GM12878 (cell line): ENCODE measurements around the gene RBL2. TPM values are rescaled to one million over a fixed set of nuclear protein-coding genes. Genes with fewer than 3 reads are reported as not detected.

Experiments used
- E2F4 ChIP-seq: IDR thresholded peaks from 2 replicates; pipeline ENCODE4 v1.6.1; 2012; ENCODE audit warnings: low read depth, low read length, improper control_type of control experiment
- POLR2AphosphoS5 ChIP-seq: IDR thresholded peaks from 2 replicates; pipeline ENCODE4 v1.6.1; 2011; ENCODE audit warnings: mild to moderate bottlenecking, low read length, inconsistent platforms
- WRNIP1 ChIP-seq: IDR thresholded peaks from 2 replicates; pipeline ENCODE4 v1.6.1; 2011; ENCODE audit warnings: low read depth, low read length, improper control_type of control experiment, borderline replicate concordance
- polyA plus RNA-seq, 11 experiments: library from polyadenylated mRNA; depleted of rRNA in 4 of 11; unstranded in 6 of 11; stranded (reverse) in 5 of 11; fragments of >200 nt; fragmentation: Nextera tagmentation in 4 of 11; fragmentation: Illumina TruSeq in 1 of 11; extraction: Ambion mirVana in 4 of 11; extraction: Trizol in 1 of 11; gene quantifications; 1 replicate in 1 of 11; 2 replicates in 10 of 11; pipeline versions ENCODE4 v1.2.1 to v1.2.3, GENCODE V29; 2011 to 2016; ENCODE audit warnings: inconsistent platforms in 2 of 11, missing spikeins in 2 of 11, low read depth in 1 of 11
- total RNA-seq, 4 experiments: library from RNA; depleted of rRNA in 3 of 4; stranded (reverse); fragments of >200 nt in 3 of 4; fragmentation: Illumina TruSeq in 1 of 4; extraction: Trizol in 1 of 4; gene quantifications; 2 replicates each; pipeline versions ENCODE4 v1.2.1 to v1.2.3, GENCODE V29; 2013 to 2021
- TF ChIP-seq, protein P1 (sequence below): fragments of 450-650 bp; IDR thresholded peaks from 2 replicates; pipeline ENCODE4 v1.6.1; 2017; ENCODE audit warnings: antibody characterized with exemption, mild to moderate bottlenecking, moderate library complexity
- TF ChIP-seq, protein P2 (sequence below): fragments of 450-650 bp; formaldehyde crosslinking; IDR thresholded peaks from 2 replicates; pipeline ENCODE4 v1.4.0; 2020; ENCODE audit warnings: mild to moderate bottlenecking, moderate library complexity
- TF ChIP-seq, protein P3 (sequence below): IDR thresholded peaks from 2 replicates; pipeline ENCODE4 v1.6.1; 2011; ENCODE audit warnings: borderline replicate concordance, low read depth, mild to moderate bottlenecking, moderate library complexity, mixed read lengths, low read length; ENCODE audit not compliant: insufficient read depth; ENCODE audit errors: extremely low read length

Gene RBL2
- total and polyA plus RNA-seq, 10 of the 15 experiments (the other 5 are each of a cell fraction or from before 2014, with no cell fraction given), result 10.0 to 107 (median 39.0) TPM

- TF ChIP-seq, protein P1, sequence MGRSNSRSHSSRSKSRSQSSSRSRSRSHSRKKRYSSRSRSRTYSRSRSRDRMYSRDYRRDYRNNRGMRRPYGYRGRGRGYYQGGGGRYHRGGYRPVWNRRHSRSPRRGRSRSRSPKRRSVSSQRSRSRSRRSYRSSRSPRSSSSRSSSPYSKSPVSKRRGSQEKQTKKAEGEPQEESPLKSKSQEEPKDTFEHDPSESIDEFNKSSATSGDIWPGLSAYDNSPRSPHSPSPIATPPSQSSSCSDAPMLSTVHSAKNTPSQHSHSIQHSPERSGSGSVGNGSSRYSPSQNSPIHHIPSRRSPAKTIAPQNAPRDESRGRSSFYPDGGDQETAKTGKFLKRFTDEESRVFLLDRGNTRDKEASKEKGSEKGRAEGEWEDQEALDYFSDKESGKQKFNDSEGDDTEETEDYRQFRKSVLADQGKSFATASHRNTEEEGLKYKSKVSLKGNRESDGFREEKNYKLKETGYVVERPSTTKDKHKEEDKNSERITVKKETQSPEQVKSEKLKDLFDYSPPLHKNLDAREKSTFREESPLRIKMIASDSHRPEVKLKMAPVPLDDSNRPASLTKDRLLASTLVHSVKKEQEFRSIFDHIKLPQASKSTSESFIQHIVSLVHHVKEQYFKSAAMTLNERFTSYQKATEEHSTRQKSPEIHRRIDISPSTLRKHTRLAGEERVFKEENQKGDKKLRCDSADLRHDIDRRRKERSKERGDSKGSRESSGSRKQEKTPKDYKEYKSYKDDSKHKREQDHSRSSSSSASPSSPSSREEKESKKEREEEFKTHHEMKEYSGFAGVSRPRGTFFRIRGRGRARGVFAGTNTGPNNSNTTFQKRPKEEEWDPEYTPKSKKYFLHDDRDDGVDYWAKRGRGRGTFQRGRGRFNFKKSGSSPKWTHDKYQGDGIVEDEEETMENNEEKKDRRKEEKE, result no peak
- no peak for TF ChIP-seq POLR2AphosphoS5
- TF ChIP-seq E2F4, result no peak
- TF ChIP-seq, protein P2, sequence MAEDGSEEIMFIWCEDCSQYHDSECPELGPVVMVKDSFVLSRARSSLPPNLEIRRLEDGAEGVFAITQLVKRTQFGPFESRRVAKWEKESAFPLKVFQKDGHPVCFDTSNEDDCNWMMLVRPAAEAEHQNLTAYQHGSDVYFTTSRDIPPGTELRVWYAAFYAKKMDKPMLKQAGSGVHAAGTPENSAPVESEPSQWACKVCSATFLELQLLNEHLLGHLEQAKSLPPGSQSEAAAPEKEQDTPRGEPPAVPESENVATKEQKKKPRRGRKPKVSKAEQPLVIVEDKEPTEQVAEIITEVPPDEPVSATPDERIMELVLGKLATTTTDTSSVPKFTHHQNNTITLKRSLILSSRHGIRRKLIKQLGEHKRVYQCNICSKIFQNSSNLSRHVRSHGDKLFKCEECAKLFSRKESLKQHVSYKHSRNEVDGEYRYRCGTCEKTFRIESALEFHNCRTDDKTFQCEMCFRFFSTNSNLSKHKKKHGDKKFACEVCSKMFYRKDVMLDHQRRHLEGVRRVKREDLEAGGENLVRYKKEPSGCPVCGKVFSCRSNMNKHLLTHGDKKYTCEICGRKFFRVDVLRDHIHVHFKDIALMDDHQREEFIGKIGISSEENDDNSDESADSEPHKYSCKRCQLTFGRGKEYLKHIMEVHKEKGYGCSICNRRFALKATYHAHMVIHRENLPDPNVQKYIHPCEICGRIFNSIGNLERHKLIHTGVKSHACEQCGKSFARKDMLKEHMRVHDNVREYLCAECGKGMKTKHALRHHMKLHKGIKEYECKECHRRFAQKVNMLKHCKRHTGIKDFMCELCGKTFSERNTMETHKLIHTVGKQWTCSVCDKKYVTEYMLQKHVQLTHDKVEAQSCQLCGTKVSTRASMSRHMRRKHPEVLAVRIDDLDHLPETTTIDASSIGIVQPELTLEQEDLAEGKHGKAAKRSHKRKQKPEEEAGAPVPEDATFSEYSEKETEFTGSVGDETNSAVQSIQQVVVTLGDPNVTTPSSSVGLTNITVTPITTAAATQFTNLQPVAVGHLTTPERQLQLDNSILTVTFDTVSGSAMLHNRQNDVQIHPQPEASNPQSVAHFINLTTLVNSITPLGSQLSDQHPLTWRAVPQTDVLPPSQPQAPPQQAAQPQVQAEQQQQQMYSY (CRISPR knock-in tag), result no peak
- TF ChIP-seq, protein P3, sequence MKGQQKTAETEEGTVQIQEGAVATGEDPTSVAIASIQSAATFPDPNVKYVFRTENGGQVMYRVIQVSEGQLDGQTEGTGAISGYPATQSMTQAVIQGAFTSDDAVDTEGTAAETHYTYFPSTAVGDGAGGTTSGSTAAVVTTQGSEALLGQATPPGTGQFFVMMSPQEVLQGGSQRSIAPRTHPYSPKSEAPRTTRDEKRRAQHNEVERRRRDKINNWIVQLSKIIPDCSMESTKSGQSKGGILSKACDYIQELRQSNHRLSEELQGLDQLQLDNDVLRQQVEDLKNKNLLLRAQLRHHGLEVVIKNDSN, result no peak
- TF ChIP-seq WRNIP1, result no peak
Measured at GRCh38 chr16:53456625-53457024, 22.4 kb downstream of the RBL2 start (continued).
